Heart left ventricle (tissue), 13 donors: ENCODE data around the gene FAM20C.

Experiments
- POLR2A ChIP-seq, 2 donors: fragments of 450-650 bp; IDR thresholded peaks; one replicate each; pipeline ENCODE4 v1.6.1; 2017; ENCODE audit warnings: antibody characterized with exemption in 2 of 2, mild to moderate bottlenecking in 2 of 2, moderate library complexity in 2 of 2
- TF ChIP-seq, protein P1 (sequence below), 12 donors: fragments of 200-600 bp; sonication (generic) in 4 of 12; IDR thresholded peaks; one replicate each; pipeline versions ENCODE4 v1.5.0 to v1.8.0; 2018 to 2022; ENCODE audit warnings: antibody characterized with exemption in 12 of 12, mild to moderate bottlenecking in 5 of 12
- donor health status: ischemic (EF 13 %, LVEDD 7.1; RV severe dilation, severe dysfunction).
- donor health status: DM: no; HTN: yes; CAD: no.
- donor health status: DM: no; HTN: no; CAD: no.
- donor health status: ischemic (EF 25% LVEDD 6.9; RV normal size, moderate dysfunction).
- donor health status: ischemic (EF 25% LVEDD 5.7; RV mildly dilated, moderate dysfunction).
- donor health status: ischemic (EF 35%, LVEDD 5.7; RV mildly dilated, moderate dysfunction).
- donor health status: nonischemic (EF 11% LVEDD 7.7; RV severe dilation, severe dysfunction).
- donor health status: DM: yes; HTN: yes; CAD: no.
- donor health status: PGD.
- donor health status: ischemic (EF 29% LVEDD 5.4; RV normal size, mild dysfunction).
- donor health status: nonischemic (EF 23%, LVEDD 6.1; RV moderate dilation, normal function).

DNA sequence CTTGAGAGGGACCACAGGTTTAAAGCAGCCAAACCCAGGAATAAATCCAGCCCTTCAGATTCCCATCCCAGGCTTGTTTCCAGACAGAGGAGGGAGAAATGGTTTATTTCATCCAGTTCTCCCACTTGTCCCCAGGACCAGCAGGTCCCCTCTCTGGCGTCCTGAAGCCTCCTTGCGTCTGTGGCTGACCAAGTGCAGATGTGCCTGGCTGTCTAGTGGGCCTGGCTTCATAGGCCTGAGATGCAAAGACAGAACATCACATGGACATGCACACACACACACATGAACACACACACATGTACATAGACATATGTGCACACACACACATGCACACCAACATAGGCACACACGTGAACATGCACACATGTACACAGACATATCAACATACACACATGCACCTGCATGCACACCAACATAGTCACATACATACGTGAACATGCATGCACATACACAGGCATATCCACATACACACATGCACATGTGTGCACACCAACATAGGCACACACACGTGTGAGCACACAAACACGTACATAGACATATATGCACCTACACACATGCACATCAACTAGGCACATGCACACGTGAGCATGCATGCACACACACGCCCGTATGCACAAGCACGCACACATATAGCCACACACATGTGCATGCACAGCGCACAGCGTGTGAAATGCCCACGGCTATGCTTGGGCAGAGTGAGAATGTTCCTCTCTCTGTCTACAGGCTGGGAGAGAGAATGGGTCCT lies 108.3 kb downstream of the FAM20C start:
- TF ChIP-seq, protein P1, sequence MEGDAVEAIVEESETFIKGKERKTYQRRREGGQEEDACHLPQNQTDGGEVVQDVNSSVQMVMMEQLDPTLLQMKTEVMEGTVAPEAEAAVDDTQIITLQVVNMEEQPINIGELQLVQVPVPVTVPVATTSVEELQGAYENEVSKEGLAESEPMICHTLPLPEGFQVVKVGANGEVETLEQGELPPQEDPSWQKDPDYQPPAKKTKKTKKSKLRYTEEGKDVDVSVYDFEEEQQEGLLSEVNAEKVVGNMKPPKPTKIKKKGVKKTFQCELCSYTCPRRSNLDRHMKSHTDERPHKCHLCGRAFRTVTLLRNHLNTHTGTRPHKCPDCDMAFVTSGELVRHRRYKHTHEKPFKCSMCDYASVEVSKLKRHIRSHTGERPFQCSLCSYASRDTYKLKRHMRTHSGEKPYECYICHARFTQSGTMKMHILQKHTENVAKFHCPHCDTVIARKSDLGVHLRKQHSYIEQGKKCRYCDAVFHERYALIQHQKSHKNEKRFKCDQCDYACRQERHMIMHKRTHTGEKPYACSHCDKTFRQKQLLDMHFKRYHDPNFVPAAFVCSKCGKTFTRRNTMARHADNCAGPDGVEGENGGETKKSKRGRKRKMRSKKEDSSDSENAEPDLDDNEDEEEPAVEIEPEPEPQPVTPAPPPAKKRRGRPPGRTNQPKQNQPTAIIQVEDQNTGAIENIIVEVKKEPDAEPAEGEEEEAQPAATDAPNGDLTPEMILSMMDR (IDR thresholded peaks at IDR 0.05): no peak
- no peak for TF ChIP-seq POLR2A (IDR thresholded peaks at IDR 0.05)
